GM21528 (cell line): Measurements from ENCODE around the gene NME4.

ENCODE experiments used
- ATAC-seq: cut with Tn5 transposase; IDR thresholded peaks from one replicate; pipeline ENCODE4 v1.9.1; 2021; ENCODE audit warnings: mild to moderate bottlenecking, moderate library complexity; ENCODE audit not compliant: unreplicated experiment, low FRiP score

Gene NME4

DNA sequence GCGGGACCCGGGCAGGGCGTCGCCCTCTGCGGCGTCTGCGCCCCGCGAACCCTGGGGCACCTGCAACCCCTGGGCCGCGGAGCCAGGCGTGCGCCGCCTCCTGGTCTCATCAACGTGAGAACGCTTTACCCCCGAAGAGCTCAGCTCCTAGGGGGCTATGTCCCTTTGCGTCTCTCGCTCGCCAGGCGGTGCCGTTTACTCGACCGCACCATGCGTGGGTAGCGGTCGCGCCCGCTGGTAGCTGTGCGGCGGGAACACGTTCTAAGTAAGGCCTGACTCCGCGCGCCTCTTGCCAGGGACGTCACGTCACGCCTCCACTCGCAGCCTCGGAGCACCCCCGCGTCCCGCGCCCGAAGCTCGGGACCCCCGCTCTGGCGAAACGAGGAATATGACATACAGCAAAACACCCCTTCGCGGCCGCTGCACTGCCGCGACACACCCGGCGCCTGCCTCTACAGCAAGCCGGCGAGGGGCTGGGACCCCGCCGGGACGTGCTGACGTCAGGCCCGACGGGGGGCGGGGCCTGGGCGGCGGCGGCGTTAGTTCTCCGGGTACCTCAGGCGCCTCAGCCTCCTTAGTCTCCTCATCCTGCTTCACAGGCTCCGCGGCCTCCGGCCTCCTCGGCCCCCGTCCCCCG is 28.2 kb downstream of the NME4 start, which contains the start of gene RAB11FIP3:
TSS of gene RAB11FIP3 (plus strand) at position 568 of the 637 bp plus-strand sequence. CDS start 358 bp downstream, outside the sequence.
- peak; percentile 86 for ATAC-seq

DNA sequence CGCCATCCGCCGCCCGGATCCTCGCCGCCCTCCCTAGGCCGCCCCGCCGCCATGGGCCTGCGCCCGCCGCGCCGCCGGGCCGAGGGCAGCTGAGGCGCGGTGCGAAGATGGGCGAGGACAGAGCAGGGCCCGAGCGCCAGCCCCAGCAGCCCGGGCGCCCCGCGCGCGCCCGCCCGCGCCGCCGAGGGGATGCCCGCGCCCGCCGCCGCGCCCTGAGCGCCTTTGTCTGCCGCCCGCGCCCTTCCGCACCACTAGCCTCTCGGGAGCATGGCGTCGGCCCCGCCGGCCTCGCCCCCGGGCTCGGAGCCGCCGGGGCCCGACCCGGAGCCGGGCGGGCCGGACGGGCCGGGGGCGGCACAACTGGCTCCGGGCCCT is 28.7 kb downstream of the NME4 start:
- peak; percentile 45 for ATAC-seq

DNA sequence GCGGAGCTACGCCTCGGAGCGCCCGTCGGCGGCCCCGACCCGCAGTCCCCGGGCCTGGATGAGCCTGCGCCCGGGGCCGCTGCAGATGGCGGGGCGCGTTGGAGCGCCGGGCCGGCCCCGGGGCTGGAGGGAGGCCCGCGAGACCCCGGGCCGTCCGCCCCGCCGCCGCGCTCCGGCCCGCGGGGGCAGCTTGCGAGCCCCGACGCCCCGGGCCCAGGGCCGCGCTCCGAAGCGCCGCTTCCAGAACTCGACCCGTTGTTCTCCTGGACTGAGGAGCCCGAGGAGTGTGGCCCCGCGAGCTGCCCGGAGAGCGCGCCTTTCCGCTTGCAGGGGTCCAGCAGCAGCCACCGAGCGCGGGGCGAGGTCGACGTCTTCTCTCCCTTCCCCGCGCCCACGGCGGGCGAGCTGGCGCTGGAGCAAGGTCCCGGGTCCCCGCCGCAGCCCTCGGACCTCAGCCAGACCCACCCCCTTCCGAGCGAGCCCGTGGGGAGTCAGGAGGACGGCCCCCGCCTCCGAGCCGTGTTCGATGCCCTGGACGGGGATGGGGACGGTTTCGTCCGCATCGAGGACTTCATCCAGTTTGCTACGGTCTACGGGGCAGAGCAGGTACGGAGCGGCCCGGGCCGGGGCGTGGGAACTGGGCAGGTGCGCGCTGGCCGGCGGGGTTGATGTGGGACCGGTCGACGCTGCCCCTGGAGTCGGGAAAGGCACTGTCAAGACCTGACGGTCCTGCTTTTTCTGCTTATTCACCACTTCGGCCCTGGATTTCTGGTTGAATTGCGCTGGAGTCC is 29.3 kb downstream of the NME4 start:
- peak; percentile 9 for ATAC-seq

DNA sequence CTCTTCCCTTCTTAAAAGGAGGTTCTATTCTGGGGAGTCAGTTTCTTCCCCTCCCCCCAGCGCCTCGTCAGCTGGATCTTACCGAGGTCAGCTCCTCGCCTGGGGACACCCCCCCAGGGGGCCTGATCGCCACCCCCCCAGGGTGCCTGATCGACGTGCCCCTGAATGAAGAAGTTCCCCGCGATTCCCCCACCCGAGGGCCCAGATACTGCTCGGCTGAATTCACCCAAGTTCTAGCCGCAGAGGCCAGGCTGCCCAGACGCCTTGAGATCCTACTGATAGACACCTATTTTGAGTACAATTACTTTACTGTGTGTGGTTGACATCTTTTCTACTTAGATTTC is 29.9 kb downstream of the NME4 start:
- no peak for ATAC-seq

DNA sequence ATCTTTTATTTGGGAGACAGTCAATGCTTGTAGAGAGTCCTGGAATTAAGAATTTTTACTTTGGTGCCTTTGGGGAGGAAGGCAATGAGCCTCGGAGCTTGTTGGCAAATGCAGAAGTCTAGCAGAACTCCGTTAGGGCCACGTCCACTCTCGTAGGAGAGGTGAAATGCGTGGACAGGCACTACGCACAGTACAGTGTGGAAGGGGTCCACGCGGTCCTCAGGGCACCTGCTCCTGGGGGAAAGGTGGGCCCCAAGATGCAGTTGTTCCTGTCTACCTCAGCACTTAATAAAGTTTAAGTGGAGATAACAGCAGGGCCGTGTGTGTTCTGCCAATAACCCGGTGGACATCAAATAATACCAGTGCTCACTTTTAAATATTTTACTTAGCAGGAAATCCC is 30.3 kb downstream of the NME4 start:
- ATAC-seq = no peak

DNA sequence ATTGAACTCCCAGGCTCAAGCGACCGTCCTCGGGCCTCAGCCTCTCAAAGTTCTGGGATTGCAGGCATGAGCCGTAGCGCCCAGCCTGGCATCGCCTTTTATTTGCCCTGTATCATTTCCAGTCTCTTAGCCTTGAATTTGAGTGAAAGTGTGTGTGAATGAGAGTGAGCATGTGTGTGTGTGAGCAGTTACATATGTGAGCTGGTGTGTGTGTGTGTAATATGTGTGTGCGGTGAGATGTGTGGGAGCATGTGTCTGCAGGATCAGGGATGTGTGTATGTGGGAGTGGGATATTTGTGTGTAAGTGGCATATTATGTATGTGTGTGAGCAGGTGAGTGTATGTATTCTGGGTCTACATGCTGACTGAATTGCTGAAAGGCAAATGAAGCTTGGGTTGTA is 33.9 kb downstream of the NME4 start:
- no peak for ATAC-seq

DNA sequence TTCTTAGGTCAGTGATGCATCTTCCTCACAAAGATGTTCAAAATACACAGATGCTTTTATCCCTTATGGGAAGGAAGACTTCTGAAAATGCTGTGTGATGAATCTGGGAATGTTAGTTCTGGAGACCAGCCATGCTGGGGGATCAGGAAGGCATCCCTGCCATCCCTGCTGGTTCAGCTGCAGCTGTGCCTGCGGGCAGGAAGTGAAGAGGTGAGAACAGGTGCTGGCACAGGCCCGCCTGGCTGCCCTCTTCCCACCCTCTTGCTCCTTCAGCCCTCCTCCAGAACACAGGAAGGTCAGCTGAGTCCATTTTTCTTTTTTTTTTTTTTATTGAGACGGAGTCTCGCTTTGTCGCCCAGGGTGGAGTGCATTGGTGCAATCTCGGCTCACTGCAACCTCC is 43.6 kb downstream of the NME4 start:
- ATAC-seq = no peak

DNA sequence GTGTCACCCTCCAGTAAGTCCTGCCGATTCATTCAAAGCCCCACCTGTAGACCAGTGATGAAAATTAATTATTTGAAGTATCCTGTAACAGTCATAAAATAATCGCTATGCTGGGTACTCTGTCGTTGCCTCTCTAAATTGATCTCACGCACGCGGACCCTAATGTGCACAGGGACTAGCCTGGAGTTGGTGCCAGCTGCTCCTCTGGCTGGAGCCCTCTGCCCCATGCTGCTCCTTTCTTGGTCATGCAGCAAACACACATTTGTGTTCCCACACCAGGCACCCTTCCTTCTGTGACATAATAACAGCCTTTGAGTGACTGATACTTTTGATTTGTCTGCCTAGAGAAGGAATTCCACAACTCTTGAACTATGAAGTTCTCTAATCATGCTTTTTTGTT is 44.4 kb downstream of the NME4 start:
- no peak for ATAC-seq

DNA sequence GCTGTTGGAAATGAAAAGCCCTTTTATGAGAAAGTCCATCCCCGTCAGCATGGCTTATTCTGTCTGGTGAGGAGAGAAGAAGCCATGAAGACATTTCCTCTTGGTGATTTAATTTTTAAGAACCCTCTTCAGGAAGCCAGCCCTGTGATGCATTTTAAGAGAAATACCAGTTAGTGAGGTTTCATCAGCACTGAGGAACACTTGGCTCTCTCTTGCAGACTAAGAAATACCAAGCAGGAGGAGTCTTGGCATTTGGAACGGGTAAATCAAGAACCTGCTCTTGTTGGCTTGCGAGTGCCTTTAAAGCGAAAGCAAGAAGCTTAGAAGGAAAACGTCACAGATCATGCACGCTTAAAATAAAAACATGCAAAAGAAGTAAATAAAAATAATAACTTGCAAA is 46.0 kb downstream of the NME4 start:
- no peak for ATAC-seq

DNA sequence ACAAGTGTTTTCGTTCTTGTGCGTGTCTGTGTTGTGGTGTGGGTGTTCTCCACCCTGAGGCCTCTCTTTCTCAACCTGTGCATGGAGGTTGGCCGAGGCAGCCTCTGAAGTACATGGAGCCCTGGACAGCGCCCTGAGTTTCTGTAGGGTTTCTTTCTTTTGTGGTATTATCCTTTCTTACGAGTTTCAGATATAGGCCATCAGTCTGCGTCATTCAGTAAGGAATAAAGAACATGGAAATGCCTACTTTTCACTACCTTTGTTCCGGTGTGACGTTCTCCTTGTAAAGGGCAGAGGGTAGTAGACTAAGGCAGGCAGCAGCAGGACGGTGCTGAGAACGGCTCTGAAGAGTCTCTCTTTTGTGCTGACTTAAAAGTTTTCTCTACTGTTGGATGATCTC is 47.0 kb downstream of the NME4 start:
- ATAC-seq = no peak

DNA sequence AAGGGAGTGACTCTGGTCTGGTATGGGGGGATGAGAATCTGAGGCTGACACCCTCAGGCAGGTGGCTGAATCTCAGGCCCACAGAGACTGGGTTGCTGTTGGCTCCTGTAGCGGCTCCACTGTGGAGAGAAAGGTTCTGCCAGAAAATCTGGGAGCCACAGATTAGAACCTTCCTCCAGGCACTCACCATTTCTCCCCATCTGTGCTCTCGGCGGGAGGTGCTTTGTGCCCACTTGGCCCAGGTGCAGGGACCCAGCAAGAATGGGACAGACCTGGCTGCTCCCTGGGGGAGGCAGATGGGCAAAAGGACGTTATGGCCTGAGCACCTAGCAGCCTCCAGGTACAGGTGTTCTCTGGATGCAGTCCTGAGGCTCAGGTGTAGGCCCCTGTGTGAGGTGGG is 48.6 kb downstream of the NME4 start:
- ATAC-seq = no peak
